Panc1 (cell line): Measurements from ENCODE around the gene DNAH6. TPM values are rescaled to one million over a fixed set of nuclear protein-coding genes. Genes with fewer than 3 reads are reported as not detected.

ENCODE experiments used
- ATAC-seq: fragments of 200-7000 bp; cut with Tn5 transposase; 2 replicates; pipeline ENCODE4 v1.9.1; 2020; ENCODE audit warnings: mild to moderate bottlenecking, moderate library complexity
- BruUV-seq: library from RNA; stranded (reverse); fragments of 400-500 nt; replicated peaks from 2 replicates; lab custom pipeline; 2021; lab: Mats Ljungman, UMichigan
- CTCF ChIA-PET: fragments of 300-600 bp; sonication (Branson Sonifier 250); formaldehyde crosslinking; loops from one replicate; lab custom pipeline; 2022; ENCODE audit warnings: antibody characterized with exemption; lab: Charles Lee
- POLR2A ChIA-PET: fragments of 300-600 bp; sonication (Branson Sonifier 250); formaldehyde crosslinking; loops from one replicate; lab custom pipeline; 2022; ENCODE audit warnings: antibody characterized with exemption; lab: Charles Lee
- DNase-seq: peaks from one replicate; pipeline ENCODE4 v3.0.0-alpha.2; 2010; ENCODE audit warnings: low read depth, low spot score
- H3K27ac ChIP-seq: 2 replicates; pipeline ENCODE4 v1.5.1; 2011; ENCODE audit warnings: mild to moderate bottlenecking, low read length, inconsistent platforms
- H3K27me3 ChIP-seq: fragments of 200-500 bp; sonication (Bioruptor generic); 2 replicates; pipeline ENCODE4 v1.6.0; 2014; ENCODE audit warnings: low read length, inconsistent platforms; ENCODE audit not compliant: control insufficient read depth, insufficient read depth
- H3K36me3 ChIP-seq: fragments of 200-500 bp; sonication (Bioruptor generic); 2 replicates; pipeline ENCODE4 v1.5.1; 2014; ENCODE audit warnings: inconsistent platforms, mild to moderate bottlenecking, low read length, moderate library complexity; ENCODE audit not compliant: control insufficient read depth, insufficient read depth
- H3K4me1 ChIP-seq: 2 replicates; pipeline ENCODE4 v1.5.1; 2011; ENCODE audit warnings: inconsistent platforms, mild to moderate bottlenecking, low read length, moderate library complexity; ENCODE audit not compliant: control insufficient read depth, insufficient read depth
- H3K4me3 ChIP-seq, 2 experiments: 2 replicates each; pipeline ENCODE4 v1.5.1; 2011 to 2012; ENCODE audit warnings: low read depth in 2 of 2, low read length in 2 of 2, mild to moderate bottlenecking in 2 of 2, inconsistent platforms in 1 of 2, moderate library complexity in 1 of 2
- H3K9me3 ChIP-seq: fragments of 200-500 bp; sonication (Bioruptor generic); 2 replicates; pipeline ENCODE4 v1.5.1; 2014; ENCODE audit warnings: low read depth, mild to moderate bottlenecking, inconsistent platforms, low read length, moderate library complexity; ENCODE audit not compliant: control insufficient read depth, insufficient read depth
- POLR2AphosphoS5 ChIP-seq: IDR thresholded peaks from 2 replicates; pipeline ENCODE4 v1.6.1; 2012; ENCODE audit warnings: mild to moderate bottlenecking, low read depth, low read length, moderate library complexity
- SIN3A ChIP-seq: IDR thresholded peaks from 2 replicates; pipeline ENCODE4 v1.6.1; 2012; ENCODE audit warnings: low read depth, mild to moderate bottlenecking, low read length, moderate library complexity, borderline replicate concordance; ENCODE audit not compliant: insufficient read depth
- TCF7L2 ChIP-seq: IDR thresholded peaks from 2 replicates; pipeline ENCODE4 v1.6.1; 2011; ENCODE audit warnings: mild to moderate bottlenecking, low read depth, low read length, inconsistent platforms
- in situ Hi-C: cut with HindIII; loops from 2 replicates; pipeline ENCODE4 v1.10.0; 2016; ENCODE audit warnings: low sequenced_read_pairs, low pct_unique_long_range_greater_than_20kb
- intact Hi-C: fragments of 100-400 bp; cut with micrococcal nuclease; formaldehyde crosslinking; loops from one replicate; pipeline ENCODE4 v1.10.0; 2022; ENCODE audit not compliant: unreplicated experiment
- total RNA-seq: library from RNA; stranded (reverse); gene quantifications from one replicate; pipeline ENCODE4 v1.2.1, GENCODE V29; 2021; ENCODE audit not compliant: unreplicated experiment
- TF ChIP-seq, protein P1 (sequence below): fragments of 450-650 bp; IDR thresholded peaks from 2 replicates; pipeline ENCODE4 v1.5.1; 2017; ENCODE audit warnings: mild to moderate bottlenecking
- TF ChIP-seq, protein P2 (sequence below), 2 experiments: IDR thresholded peaks; 2 replicates each; pipeline ENCODE4 v1.6.1; 2011 to 2012; ENCODE audit warnings: low read depth in 2 of 2, control low read depth in 1 of 2, low read length in 1 of 2, mild to moderate bottlenecking in 1 of 2, moderate library complexity in 1 of 2; ENCODE audit not compliant: insufficient read depth in 1 of 2

DNAH6 gene
- total RNA-seq, 1 experiment from 2014 or later: 0.26 TPM

DNA sequence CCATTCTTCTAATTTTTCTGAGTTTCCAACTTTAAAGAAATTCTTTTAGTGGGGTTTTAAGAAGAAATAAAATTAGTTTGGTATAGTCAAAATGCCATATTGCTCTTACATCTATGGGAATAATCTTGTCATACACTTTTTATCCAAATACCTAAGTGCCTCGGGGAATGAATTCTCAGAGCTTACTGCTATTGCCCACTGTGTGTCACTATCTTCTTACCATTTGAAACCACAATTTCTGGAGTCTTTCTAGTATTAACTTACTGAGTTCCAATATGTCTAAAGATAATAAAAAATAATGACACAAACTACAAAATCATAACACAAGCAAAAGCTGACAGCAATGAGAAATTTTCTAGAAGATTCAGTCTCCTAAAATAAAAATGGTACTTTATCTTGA lies 23.7 kb upstream of the DNAH6 start:
- intact Hi-C loops (no loop called here), in situ Hi-C loops (no loop called here)
- H3K9me3 ChIP-seq: no peaks in the 10 kb centered on the region
- ATAC-seq: no peak
- no peak overlapping the region for H3K27ac ChIP-seq
- ChIA-PET POLR2A (no interaction called here), CTCF (no interaction called here)
- no peaks in the 10 kb centered on the region for H3K4me1 ChIP-seq
- DNase-seq: no peak
- no peaks in the 10 kb centered on the region for H3K36me3 ChIP-seq
- H3K4me3 ChIP-seq: no peak overlapping the region
- TF ChIP-seq TCF7L2: no peak
- TF ChIP-seq, protein P1, sequence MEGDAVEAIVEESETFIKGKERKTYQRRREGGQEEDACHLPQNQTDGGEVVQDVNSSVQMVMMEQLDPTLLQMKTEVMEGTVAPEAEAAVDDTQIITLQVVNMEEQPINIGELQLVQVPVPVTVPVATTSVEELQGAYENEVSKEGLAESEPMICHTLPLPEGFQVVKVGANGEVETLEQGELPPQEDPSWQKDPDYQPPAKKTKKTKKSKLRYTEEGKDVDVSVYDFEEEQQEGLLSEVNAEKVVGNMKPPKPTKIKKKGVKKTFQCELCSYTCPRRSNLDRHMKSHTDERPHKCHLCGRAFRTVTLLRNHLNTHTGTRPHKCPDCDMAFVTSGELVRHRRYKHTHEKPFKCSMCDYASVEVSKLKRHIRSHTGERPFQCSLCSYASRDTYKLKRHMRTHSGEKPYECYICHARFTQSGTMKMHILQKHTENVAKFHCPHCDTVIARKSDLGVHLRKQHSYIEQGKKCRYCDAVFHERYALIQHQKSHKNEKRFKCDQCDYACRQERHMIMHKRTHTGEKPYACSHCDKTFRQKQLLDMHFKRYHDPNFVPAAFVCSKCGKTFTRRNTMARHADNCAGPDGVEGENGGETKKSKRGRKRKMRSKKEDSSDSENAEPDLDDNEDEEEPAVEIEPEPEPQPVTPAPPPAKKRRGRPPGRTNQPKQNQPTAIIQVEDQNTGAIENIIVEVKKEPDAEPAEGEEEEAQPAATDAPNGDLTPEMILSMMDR: peak; percentile 25; the same call in 1 of the 2 replicates
- no peaks in the 10 kb centered on the region; the same call in 1 of the 2 replicates for H3K27me3 ChIP-seq
- BruUV-seq: no TSS peak

DNA sequence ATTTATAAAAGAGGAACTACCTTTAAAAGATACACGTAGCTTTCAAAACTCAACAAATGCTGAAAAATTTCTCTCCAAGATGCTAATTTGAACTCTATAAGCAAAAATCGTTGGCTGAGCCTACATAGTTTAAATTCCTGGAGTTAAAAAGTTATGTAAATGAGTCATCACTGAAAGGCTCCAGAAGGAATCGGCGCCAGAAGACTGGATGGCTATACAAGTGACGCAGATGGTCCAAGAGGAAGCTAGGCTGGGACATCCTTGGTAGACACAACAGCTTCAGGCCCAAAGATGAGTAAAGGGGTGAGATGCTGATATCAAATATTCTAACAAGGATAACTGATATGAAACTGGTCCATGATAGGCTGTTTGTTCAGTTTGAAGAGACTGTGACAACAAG lies 22.8 kb upstream of the DNAH6 start:
- H3K4me3 ChIP-seq: no peak overlapping the region
- in situ Hi-C loops: no loop called here
- CTCF ChIA-PET: no interaction called here
- no peaks in the 10 kb centered on the region for H3K9me3 ChIP-seq
- no TSS peak for BruUV-seq
- H3K4me1 ChIP-seq: no peaks in the 10 kb centered on the region
- H3K27ac ChIP-seq: no peak overlapping the region
- no peak for DNase-seq
- TF ChIP-seq POLR2AphosphoS5 (no peak), SIN3A (no peak), TCF7L2 (no peak)
- TF ChIP-seq, protein P2, sequence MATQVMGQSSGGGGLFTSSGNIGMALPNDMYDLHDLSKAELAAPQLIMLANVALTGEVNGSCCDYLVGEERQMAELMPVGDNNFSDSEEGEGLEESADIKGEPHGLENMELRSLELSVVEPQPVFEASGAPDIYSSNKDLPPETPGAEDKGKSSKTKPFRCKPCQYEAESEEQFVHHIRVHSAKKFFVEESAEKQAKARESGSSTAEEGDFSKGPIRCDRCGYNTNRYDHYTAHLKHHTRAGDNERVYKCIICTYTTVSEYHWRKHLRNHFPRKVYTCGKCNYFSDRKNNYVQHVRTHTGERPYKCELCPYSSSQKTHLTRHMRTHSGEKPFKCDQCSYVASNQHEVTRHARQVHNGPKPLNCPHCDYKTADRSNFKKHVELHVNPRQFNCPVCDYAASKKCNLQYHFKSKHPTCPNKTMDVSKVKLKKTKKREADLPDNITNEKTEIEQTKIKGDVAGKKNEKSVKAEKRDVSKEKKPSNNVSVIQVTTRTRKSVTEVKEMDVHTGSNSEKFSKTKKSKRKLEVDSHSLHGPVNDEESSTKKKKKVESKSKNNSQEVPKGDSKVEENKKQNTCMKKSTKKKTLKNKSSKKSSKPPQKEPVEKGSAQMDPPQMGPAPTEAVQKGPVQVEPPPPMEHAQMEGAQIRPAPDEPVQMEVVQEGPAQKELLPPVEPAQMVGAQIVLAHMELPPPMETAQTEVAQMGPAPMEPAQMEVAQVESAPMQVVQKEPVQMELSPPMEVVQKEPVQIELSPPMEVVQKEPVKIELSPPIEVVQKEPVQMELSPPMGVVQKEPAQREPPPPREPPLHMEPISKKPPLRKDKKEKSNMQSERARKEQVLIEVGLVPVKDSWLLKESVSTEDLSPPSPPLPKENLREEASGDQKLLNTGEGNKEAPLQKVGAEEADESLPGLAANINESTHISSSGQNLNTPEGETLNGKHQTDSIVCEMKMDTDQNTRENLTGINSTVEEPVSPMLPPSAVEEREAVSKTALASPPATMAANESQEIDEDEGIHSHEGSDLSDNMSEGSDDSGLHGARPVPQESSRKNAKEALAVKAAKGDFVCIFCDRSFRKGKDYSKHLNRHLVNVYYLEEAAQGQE (IDR thresholded peaks at IDR 0.05; ENCODE audit: insufficient read depth in 1 of 2, low read depth in 2 of 2, low read length in 1 of 2): no peak
- TF ChIP-seq, protein P1: no peak
- ATAC-seq: no peak
- intact Hi-C loops: no loop called here
- no peaks in the 10 kb centered on the region for H3K36me3 ChIP-seq
- H3K27me3 ChIP-seq: no peaks in the 10 kb centered on the region; the same call in 1 of the 2 replicates
- POLR2A ChIA-PET: no interaction called here
